Upper lobe of left lung (tissue), 4 donors: Measurements from ENCODE around the gene ADAMTS2.

Experiments used
- CTCF ChIP-seq, 6 experiments: fragments of 450-650 bp in 4 of 6; fragments of 200-600 bp in 2 of 6; sonication (generic) in 2 of 6; IDR thresholded peaks; one replicate each; pipeline ENCODE4 v1.5.1; 2016 to 2019; ENCODE audit warnings: antibody characterized with exemption in 6 of 6
- POLR2A ChIP-seq, 4 donors: fragments of 450-650 bp; IDR thresholded peaks; one replicate each; pipeline ENCODE4 v1.5.1; 2016 to 2017; ENCODE audit warnings: antibody characterized with exemption in 4 of 4, mild to moderate bottlenecking in 2 of 4
- POLR2AphosphoS5 ChIP-seq, 2 donors: sonication (generic); formaldehyde crosslinking; IDR thresholded peaks; one replicate each; pipeline ENCODE4 v1.5.1; 2017; ENCODE audit warnings: antibody characterized with exemption in 2 of 2

DNA sequence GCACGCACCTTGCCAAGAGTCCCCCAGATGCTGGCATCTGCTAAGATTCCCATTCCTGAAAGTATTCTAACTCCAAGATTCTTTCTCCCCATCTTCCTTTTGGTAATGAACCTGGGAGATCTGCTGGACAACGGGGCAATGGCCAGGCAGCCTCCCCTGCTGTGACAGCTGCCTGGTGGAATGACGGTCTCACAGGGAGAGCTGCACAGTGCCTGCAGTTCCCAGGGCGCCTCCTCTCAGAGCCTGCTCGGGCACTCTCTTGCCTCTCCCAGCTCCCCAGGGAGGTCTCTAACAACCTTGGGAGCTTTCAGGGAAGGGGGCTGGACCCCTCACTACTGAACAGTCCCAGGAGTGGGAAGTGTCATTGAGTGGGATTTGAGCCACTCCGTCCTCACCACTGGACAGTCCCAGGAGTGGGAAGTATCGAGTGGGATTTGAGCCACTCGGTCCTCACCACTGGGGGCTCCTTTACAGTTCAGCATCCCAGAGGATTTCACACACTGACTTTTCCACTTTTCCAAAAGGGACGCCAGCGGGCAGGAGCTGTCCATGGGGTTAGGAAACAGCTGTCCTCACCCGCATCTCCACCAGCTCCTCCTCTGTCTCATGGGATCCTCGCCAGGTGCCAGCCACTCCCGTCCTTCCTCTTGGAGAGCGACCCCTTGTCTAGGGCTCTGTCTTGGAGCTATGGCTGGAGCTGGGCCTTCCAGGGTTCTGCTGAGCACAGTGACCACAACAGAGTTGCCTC, 65.7 kb downstream of the ADAMTS2 start:
- TF ChIP-seq CTCF (IDR thresholded peaks at IDR 0.05) (no peak), POLR2AphosphoS5 (IDR thresholded peaks at IDR 0.05) (no peak), POLR2A (IDR thresholded peaks at IDR 0.05) (no peak)
